ENCODE results near the gene ADGRE3.

DNA sequence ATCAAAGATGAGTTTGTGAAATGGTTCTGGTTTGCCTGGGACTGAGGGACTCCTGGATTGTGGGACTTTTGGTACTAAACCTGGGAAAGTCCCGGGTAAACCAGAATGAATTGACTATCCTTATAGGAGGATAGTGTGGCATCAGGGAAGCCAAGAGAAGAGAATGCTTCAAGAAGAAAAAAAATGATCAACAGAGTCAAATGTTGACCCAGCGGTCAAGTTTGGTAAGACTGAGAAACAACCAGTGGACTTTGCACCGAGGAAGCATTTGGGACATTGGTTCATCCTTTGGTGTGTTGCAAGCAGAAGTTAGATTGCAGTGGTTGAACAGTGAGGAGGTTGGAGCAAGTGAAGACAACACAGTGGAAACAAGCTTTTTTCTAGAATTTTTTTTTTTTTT lies 58.2 kb downstream of the ADGRE3 start:
- TF ChIP-seq CTCF (IDR thresholded peaks at IDR 0.05) (no peak), NR3C1 (CRISPR knock-in tag; conservative IDR thresholded peaks at IDR 0.05; ENCODE audit: low read depth) (no peak), IRF1 (CRISPR knock-in tag; IDR thresholded peaks at IDR 0.05) (no peak), ESRRA (CRISPR knock-in tag; IDR thresholded peaks at IDR 0.05; ENCODE audit: borderline replicate concordance) (no peak), CREB1 (CRISPR knock-in tag; IDR thresholded peaks at IDR 0.05) (no peak), FOXP4 (CRISPR knock-in tag; IDR thresholded peaks at IDR 0.05) (no peak), NFYB (CRISPR knock-in tag; conservative IDR thresholded peaks at IDR 0.05; ENCODE audit: low read depth) (no peak), ZNF219 (CRISPR knock-in tag; IDR thresholded peaks at IDR 0.05; ENCODE audit: borderline replicate concordance) (no peak)
- TF ChIP-seq, protein P1, sequence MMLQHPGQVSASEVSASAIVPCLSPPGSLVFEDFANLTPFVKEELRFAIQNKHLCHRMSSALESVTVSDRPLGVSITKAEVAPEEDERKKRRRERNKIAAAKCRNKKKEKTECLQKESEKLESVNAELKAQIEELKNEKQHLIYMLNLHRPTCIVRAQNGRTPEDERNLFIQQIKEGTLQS (CRISPR knock-in tag; conservative IDR thresholded peaks at IDR 0.05), result no peak
- TF ChIP-seq, protein P2, sequence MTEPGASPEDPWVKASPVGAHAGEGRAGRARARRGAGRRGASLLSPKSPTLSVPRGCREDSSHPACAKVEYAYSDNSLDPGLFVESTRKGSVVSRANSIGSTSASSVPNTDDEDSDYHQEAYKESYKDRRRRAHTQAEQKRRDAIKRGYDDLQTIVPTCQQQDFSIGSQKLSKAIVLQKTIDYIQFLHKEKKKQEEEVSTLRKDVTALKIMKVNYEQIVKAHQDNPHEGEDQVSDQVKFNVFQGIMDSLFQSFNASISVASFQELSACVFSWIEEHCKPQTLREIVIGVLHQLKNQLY (CRISPR knock-in tag; IDR thresholded peaks at IDR 0.05), result no peak
